K562 (cell line): ENCODE data around the gene CEP120. TPM values are rescaled to one million over a fixed set of nuclear protein-coding genes. Genes with fewer than 3 reads are reported as not detected.

Source experiments
- ATAC-seq: fragments of 200-7000 bp; cut with Tn5 transposase; 3 replicates; pipeline ENCODE4 v1.9.1; 2020; ENCODE audit warnings: moderate library complexity
- BruUV-seq: library from RNA; stranded (reverse); fragments of 400-500 nt; replicated peaks from 2 replicates; lab custom pipeline; 2021; lab: Mats Ljungman, UMichigan
- CTCF ChIA-PET: fragments of 300-600 bp; formaldehyde crosslinking; extraction: SDS; loops from one replicate; lab custom pipeline; 2021; ENCODE audit warnings: low intra/inter-chr PET ratio; lab: Yijun Ruan, JAX
- POLR2A ChIA-PET: fragments of 300-600, 350-650 bp; sonication (Branson Sonifier 250); formaldehyde crosslinking; extraction: SDS; loops from one replicate; lab custom pipeline; 2021; ENCODE audit warnings: antibody characterized with exemption, inconsistent platforms; lab: Yijun Ruan, JAX
- DNase-seq, 4 experiments: peaks; one replicate each; pipeline versions ENCODE4 v3.0.0 to v3.0.0-alpha.2; 2011 to 2018; ENCODE audit warnings: low spot score in 3 of 4, mixed read lengths in 3 of 4; ENCODE audit errors: extremely low read depth in 1 of 4
- FAIRE-seq: peaks from 2 replicates; lab custom pipeline; 2011; peaks lifted over from hg19 to GRCh38; lab: Jason Lieb, UNC
- H2AFZ ChIP-seq: 2 replicates; pipeline ENCODE4 v1.6.0; 2011; ENCODE audit warnings: low read depth, low read length, control low read depth, inconsistent platforms
- H3K27ac ChIP-seq: fragments of 200-600 bp; 3 replicates; pipeline ENCODE4 v1.8.0; 2011; ENCODE audit warnings: low read depth, mild to moderate bottlenecking, control low read depth, inconsistent platforms, low read length, moderate library complexity, mixed read lengths; ENCODE audit errors: extremely low read depth
- H3K27me3 ChIP-seq, 2 experiments: fragments of 300-600 bp in 1 of 2; 2 replicates in 1 of 2; 3 replicates in 1 of 2; pipeline versions ENCODE4 v1.6.0 to v1.8.0; 2011; ENCODE audit warnings: inconsistent platforms in 2 of 2, low read length in 2 of 2, mild to moderate bottlenecking in 1 of 2, mixed read lengths in 1 of 2, moderate library complexity in 1 of 2; ENCODE audit not compliant: control insufficient read depth in 2 of 2, insufficient read depth in 2 of 2
- H3K36me3 ChIP-seq: fragments of 300-600 bp; 3 replicates; pipeline ENCODE4 v1.8.0; 2011; ENCODE audit warnings: mild to moderate bottlenecking, low read length, inconsistent platforms; ENCODE audit not compliant: control insufficient read depth, insufficient read depth
- H3K4me1 ChIP-seq, 2 experiments: fragments of 200-600 bp in 1 of 2; replicated peaks in 1 of 2; 2 replicates in 1 of 2; 3 replicates in 1 of 2; pipeline versions ENCODE4 v1.5.1 to v1.8.0; 2011; ENCODE audit warnings: inconsistent platforms in 2 of 2, low read length in 2 of 2, mild to moderate bottlenecking in 1 of 2, mixed read lengths in 1 of 2, moderate library complexity in 1 of 2; ENCODE audit not compliant: control insufficient read depth in 2 of 2, insufficient read depth in 2 of 2
- H3K4me2 ChIP-seq: 2 replicates; pipeline ENCODE4 v1.6.1; 2011; ENCODE audit warnings: low read length, control low read depth, inconsistent platforms, mixed read lengths; ENCODE audit not compliant: insufficient read depth
- H3K4me3 ChIP-seq: fragments of 200-600 bp; sonication (generic), shearing (Covaris generic); 2 replicates; pipeline ENCODE4 v1.5.1; 2016; ENCODE audit warnings: control low read depth, inconsistent platforms
- H3K79me2 ChIP-seq: fragments of 200-600 bp; 3 replicates; pipeline ENCODE4 v1.8.0; 2011; ENCODE audit warnings: low read length, inconsistent platforms; ENCODE audit not compliant: control insufficient read depth, insufficient read depth
- H3K9ac ChIP-seq, 2 experiments: 2 replicates each; pipeline versions ENCODE4 v1.6.0 to v1.6.1; 2011; ENCODE audit warnings: low read depth in 2 of 2, low read length in 2 of 2, control low read depth in 1 of 2, inconsistent platforms in 1 of 2, mild to moderate bottlenecking in 1 of 2, mixed read lengths in 1 of 2; ENCODE audit not compliant: insufficient read depth in 1 of 2
- H3K9me1 ChIP-seq: one replicate; pipeline ENCODE4 v1.6.0; 2011; ENCODE audit warnings: inconsistent platforms, mild to moderate bottlenecking, low read length, moderate library complexity; ENCODE audit not compliant: control insufficient read depth, insufficient read depth
- H3K9me3 ChIP-seq: replicated peaks from 2 replicates; pipeline ENCODE4 v1.5.1; 2011; ENCODE audit warnings: low read depth, low read length, inconsistent platforms; ENCODE audit not compliant: control insufficient read depth, insufficient read depth
- H4K20me1 ChIP-seq: replicated peaks from 2 replicates; pipeline ENCODE4 v1.6.1; 2011; ENCODE audit warnings: low read length, inconsistent platforms, mixed read lengths; ENCODE audit not compliant: control insufficient read depth, insufficient read depth
- BCL6 ChIP-seq: fragments of 250-450 bp; sonication (Bioruptor Pico); IDR thresholded peaks from 2 replicates; pipeline ENCODE4 v1.4.0; 2020
- CEBPG ChIP-seq, 3 experiments: fragments of 200-800 bp in 1 of 3; sonication (Bioruptor generic) in 1 of 3; sonication (generic) in 1 of 3; formaldehyde crosslinking in 1 of 3; IDR thresholded peaks in 2 of 3; conservative IDR thresholded peaks in 1 of 3; 2 replicates each; pipeline versions ENCODE4 v1.6.1 to v1.8.0; 2016 to 2022; ENCODE audit warnings: missing compliant biosample characterization in 2 of 3, missing genetic modification characterization in 2 of 3, mild to moderate bottlenecking in 1 of 3, missing genetic modification reagents in 1 of 3
- CHD4 ChIP-seq: fragments of 200-600 bp; sonication (generic); IDR thresholded peaks from 3 replicates; pipeline ENCODE4 v1.6.1; 2012; ENCODE audit warnings: low read depth, mild to moderate bottlenecking, mixed read lengths, low read length, inconsistent platforms; ENCODE audit not compliant: insufficient read depth, insufficient replicate concordance, poor library complexity, severe bottlenecking
- PHB ChIP-seq: fragments of 250-450 bp; sonication (Bioruptor Pico); IDR thresholded peaks from 2 replicates; pipeline ENCODE4 v1.5.0; 2021
- SMARCE1 ChIP-seq: fragments of 450-650 bp; IDR thresholded peaks from 2 replicates; pipeline ENCODE4 v1.7.1; 2016; ENCODE audit warnings: mild to moderate bottlenecking
- WGBS: fragments of 100-300 bp; shearing (Covaris generic); methylation state at CpG from one replicate; pipeline ENCODE4 v1.1.6; 2016; ENCODE audit warnings: low coverage, mixed read lengths; ENCODE audit not compliant: insufficient coverage; ENCODE audit errors: missing lambda C conversion rate; 5-methylcytosine and 5-hydroxymethylcytosine counted together
- in situ Hi-C: fragments of 300-500 bp; cut with MboI; formaldehyde crosslinking; loops from 4 replicates; pipeline ENCODE4 v1.15.0; 2018; ENCODE audit warnings: inconsistent platforms, mixed read lengths
- intact Hi-C: fragments of 100-400 bp; cut with micrococcal nuclease; formaldehyde crosslinking; loops from 2 replicates; pipeline ENCODE4 v1.14.2; 2022
- polyA plus RNA-seq, 8 experiments: library from polyadenylated mRNA; depleted of rRNA in 4 of 8; stranded (reverse) in 5 of 8; unstranded in 3 of 8; fragments of >200 nt; fragmentation: Nextera tagmentation in 2 of 8; fragmentation: Illumina TruSeq in 1 of 8; extraction: Ambion mirVana in 2 of 8; extraction: Trizol in 1 of 8; gene quantifications; 2 replicates each; pipeline versions ENCODE4 v1.2.1 to v1.2.3, GENCODE V29; 2011 to 2014; ENCODE audit warnings: inconsistent platforms in 1 of 8, missing spikeins in 1 of 8
- total RNA-seq, 7 experiments: library from RNA; depleted of rRNA in 6 of 7; stranded (reverse); fragments of >200 nt in 6 of 7; fragmentation: Illumina TruSeq in 2 of 7; extraction: Trizol in 2 of 7; gene quantifications; 2 replicates each; pipeline versions ENCODE4 v1.2.1 to v1.2.3, GENCODE V29; 2011 to 2021; ENCODE audit warnings: low replicate concordance in 1 of 7
- TF ChIP-seq, protein P1 (sequence below), 2 experiments: fragments of 450-650 bp in 1 of 2; sonication (generic) in 1 of 2; formaldehyde crosslinking in 1 of 2; IDR thresholded peaks in 1 of 2; conservative IDR thresholded peaks in 1 of 2; 2 replicates each; pipeline versions ENCODE4 v1.6.1 to v1.8.1; 2016 to 2023; ENCODE audit warnings: mild to moderate bottlenecking in 2 of 2, moderate library complexity in 2 of 2, inconsistent platforms in 1 of 2, missing genetic modification reagents in 1 of 2
- TF ChIP-seq, protein P2 (sequence below): fragments of 250-450 bp; sonication (Bioruptor Pico); IDR thresholded peaks from 2 replicates; pipeline ENCODE4 v1.5.0; 2021; ENCODE audit warnings: mild to moderate bottlenecking, moderate library complexity
- TF ChIP-seq, protein P3 (sequence below): fragments of 250-450 bp; sonication (Bioruptor Pico); IDR thresholded peaks from 2 replicates; pipeline ENCODE4 v1.9.0; 2021; ENCODE audit warnings: mild to moderate bottlenecking, inconsistent platforms

The CEP120 gene
- total and polyA plus RNA-seq, 9 of the 15 experiments (the other 6 are each of a cell fraction or from before 2014, with no cell fraction given), result 3.3 to 24.9 (median 14.4) TPM

DNA sequence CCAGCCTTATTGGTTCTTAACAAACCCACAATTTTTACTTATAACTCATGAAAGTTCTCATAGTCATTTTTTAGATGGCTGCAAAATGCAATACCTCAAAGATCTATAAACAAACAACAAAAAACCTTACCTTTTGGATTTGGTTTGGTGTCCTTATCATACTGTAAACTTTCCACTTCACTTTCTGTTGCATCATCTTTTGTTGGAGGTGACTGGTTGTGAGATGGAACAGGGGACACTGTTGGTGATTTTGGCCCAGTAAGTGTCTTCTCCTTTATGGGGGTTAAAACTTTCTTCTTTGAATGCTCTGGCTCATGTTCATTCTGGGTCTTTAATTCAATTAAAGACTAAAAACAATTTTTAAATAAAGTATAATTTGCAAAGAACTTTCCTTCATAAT is 33.4 kb downstream of the CEP120 start:
- CTCF ChIA-PET, result no interaction called here
- ATAC-seq (no peak), DNase-seq (no peak), FAIRE-seq (no peak)
- Histone ChIP-seq H3K9me3 (no peaks in the 10 kb centered on the region), H2AFZ (no peak overlapping the region), H4K20me1 (no peaks in the 10 kb centered on the region), H3K9me1 (no peaks in the 10 kb centered on the region), H3K4me2 (no peak overlapping the region), H3K27ac (no peak overlapping the region), H3K27me3 (no peaks in the 10 kb centered on the region), H3K4me1 (no peaks in the 10 kb centered on the region), H3K9ac (no peak overlapping the region), H3K4me3 (no peak overlapping the region), H3K79me2 (no peaks in the 10 kb centered on the region), H3K36me3 (peaks cover 67% of the 10 kb centered on the region)
- intact Hi-C loops (no loop called here), in situ Hi-C loops (no loop called here)
- TF ChIP-seq, protein P1, sequence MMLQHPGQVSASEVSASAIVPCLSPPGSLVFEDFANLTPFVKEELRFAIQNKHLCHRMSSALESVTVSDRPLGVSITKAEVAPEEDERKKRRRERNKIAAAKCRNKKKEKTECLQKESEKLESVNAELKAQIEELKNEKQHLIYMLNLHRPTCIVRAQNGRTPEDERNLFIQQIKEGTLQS (IDR thresholded peaks at IDR 0.05), result peak; percentile 59
- TF ChIP-seq, protein P1 (CRISPR knock-in tag; conservative IDR thresholded peaks at IDR 0.05), result no peak
- no peak for TF ChIP-seq CHD4
- TF ChIP-seq CEBPG (CRISPR knock-in tag; IDR thresholded peaks at IDR 0.05), result no peak
- TF ChIP-seq CEBPG (tag; conservative IDR thresholded peaks at IDR 0.05 in 1 of 2, IDR thresholded peaks at IDR 0.05 in 1 of 2), result peak; percentile 11 to 53; a peak in 3 of 4 replicates
- POLR2A ChIA-PET, result no interaction called here
- BruUV-seq, result no TSS peak

DNA sequence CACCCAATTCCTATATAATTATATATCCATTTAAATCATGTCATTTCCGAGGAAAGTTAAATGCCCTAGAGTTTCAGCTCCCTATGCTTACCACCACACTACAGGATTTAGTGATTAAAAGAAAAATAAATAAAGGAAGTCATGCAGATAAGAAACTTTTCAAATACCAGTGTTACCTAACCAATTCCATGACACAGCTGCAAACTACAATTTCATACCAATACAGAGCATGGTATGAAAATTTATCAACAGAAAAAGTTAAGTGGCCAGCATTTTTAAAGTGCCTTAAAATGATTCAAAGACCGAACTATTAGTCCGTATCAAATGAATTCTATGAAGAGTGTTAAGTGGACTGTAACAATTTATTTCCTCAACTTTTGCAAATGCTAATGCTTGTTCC is 35.9 kb downstream of the CEP120 start:
- CTCF ChIA-PET, result no interaction called here
- in situ Hi-C loops, result no loop called here
- no peak for TF ChIP-seq PHB (CRISPR knock-in tag)
- TF ChIP-seq, protein P2, sequence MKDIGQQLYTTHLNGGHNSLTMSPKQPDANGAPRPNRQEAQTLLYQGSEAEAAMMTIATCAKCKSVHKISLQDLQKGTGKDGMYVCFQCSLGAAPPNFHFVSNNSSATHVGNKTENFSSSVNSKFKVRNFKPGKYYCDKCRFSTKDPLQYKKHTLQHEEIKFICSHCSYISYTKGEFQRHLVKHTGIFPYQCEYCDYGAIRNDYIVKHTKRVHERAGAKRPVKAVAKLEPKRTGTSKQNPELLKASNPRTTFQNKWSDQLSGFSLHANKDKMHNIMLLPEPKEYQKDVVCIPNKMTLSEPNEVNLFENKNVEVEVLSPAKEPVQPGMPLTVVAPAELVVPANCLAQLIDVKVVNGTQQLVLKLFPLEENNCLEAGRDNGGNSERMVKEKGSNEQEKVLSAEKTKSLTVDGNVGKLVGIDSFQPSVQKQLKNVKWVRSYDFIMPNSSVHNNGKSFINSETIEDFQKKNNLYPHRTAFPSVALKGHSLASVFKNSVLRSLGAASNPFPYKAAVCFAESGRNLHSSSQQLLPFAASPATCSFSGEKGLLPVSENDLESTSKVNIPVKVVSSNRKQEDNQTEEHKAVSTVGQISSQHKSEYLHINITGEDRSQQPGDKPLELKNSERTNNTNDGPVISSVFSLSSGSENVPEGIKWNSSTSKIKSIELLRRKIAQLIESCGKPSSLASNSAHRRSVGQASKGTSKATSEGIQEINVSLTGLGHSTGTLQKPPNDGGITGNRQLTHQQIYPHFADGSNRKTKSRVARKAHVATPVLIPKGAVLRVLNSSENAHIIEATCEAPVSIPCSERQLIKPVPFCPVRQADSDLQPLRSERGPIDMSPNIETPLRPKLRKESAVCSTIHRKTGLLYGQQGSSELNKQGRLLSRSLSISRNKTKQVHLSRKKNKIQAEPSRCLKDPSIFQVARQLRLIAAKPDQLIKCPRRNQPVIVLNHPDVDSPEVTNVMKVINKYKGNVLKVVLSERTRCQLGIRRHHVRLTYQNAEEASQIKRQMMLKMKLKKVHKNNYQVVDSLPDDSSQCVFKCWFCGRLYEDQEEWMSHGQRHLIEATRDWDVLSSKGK (CRISPR knock-in tag), result no peak
- TF ChIP-seq SMARCE1, result no peak
- TF ChIP-seq, protein P3, sequence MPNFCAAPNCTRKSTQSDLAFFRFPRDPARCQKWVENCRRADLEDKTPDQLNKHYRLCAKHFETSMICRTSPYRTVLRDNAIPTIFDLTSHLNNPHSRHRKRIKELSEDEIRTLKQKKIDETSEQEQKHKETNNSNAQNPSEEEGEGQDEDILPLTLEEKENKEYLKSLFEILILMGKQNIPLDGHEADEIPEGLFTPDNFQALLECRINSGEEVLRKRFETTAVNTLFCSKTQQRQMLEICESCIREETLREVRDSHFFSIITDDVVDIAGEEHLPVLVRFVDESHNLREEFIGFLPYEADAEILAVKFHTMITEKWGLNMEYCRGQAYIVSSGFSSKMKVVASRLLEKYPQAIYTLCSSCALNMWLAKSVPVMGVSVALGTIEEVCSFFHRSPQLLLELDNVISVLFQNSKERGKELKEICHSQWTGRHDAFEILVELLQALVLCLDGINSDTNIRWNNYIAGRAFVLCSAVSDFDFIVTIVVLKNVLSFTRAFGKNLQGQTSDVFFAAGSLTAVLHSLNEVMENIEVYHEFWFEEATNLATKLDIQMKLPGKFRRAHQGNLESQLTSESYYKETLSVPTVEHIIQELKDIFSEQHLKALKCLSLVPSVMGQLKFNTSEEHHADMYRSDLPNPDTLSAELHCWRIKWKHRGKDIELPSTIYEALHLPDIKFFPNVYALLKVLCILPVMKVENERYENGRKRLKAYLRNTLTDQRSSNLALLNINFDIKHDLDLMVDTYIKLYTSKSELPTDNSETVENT (CRISPR knock-in tag), result no peak
- TF ChIP-seq BCL6 (CRISPR knock-in tag), result no peak

More for the DNA sequence above, 35.9 kb downstream of the CEP120 start:
- BruUV-seq, result no TSS peak
- no peak overlapping the region for H3K4me2 ChIP-seq
- H3K79me2 ChIP-seq, result no peaks in the 10 kb centered on the region
- H2AFZ ChIP-seq, result no peak overlapping the region
- no peaks in the 10 kb centered on the region for H3K4me1 ChIP-seq
- DNase-seq, result no peak
- intact Hi-C loops, result no loop called here
- POLR2A ChIA-PET, result no interaction called here
- no peak overlapping the region for H3K27ac ChIP-seq
- 96% methylated on average over 3 of the region's 3 CpGs for WGBS
- H3K4me3 ChIP-seq, result no peak overlapping the region
- H4K20me1 ChIP-seq, result no peaks in the 10 kb centered on the region
- no peak overlapping the region for H3K9ac ChIP-seq
- H3K9me1 ChIP-seq, result no peaks in the 10 kb centered on the region
- H3K36me3 ChIP-seq, result peaks cover 60% of the 10 kb centered on the region
- FAIRE-seq, result no peak
- no peak for ATAC-seq
- H3K9me3 ChIP-seq, result no peaks in the 10 kb centered on the region
- no peaks in the 10 kb centered on the region for H3K27me3 ChIP-seq
